HepG2 (cell line): ENCODE measurements around the gene PXMP4. TPM values are rescaled to one million over a fixed set of nuclear protein-coding genes. Genes with fewer than 3 reads are reported as not detected.

ENCODE experiments used
- ATAC-seq: fragments of 200-7000 bp; cut with Tn5 transposase; 3 replicates; pipeline ENCODE4 v1.9.1; 2020; ENCODE audit warnings: mild to moderate bottlenecking, moderate library complexity
- BruUV-seq: library from RNA; stranded (reverse); fragments of 400-500 nt; replicated peaks from 2 replicates; lab custom pipeline; 2021; lab: Mats Ljungman, UMichigan
- CTCF ChIA-PET: fragments of 300-600 bp; formaldehyde crosslinking; extraction: SDS; loops from one replicate; lab custom pipeline; 2021; ENCODE audit warnings: low total read pairs, inconsistent platforms, low intra/inter-chr PET ratio; lab: Yijun Ruan, JAX
- POLR2A ChIA-PET: fragments of 350-600 bp; sonication (Branson Sonifier 250); formaldehyde crosslinking; loops from one replicate; lab custom pipeline; 2020; ENCODE audit warnings: antibody characterized with exemption, inconsistent platforms; lab: Yijun Ruan, JAX
- DNase-seq: peaks from one replicate; pipeline ENCODE4 v3.0.0-alpha.2; 2015; ENCODE audit warnings: low spot score
- FAIRE-seq: peaks from 3 replicates; lab custom pipeline; 2011; peaks lifted over from hg19 to GRCh38; lab: Jason Lieb, UNC
- H2AFZ ChIP-seq: one replicate; pipeline ENCODE4 v1.6.1; 2011; ENCODE audit warnings: low read length, inconsistent platforms
- H3K27ac ChIP-seq: fragments of 300-600 bp; 3 replicates; pipeline ENCODE4 v1.8.0; 2011; ENCODE audit warnings: mixed run types, mild to moderate bottlenecking, mixed read lengths, low read length, inconsistent platforms; ENCODE audit not compliant: insufficient read depth; ENCODE audit errors: extremely low read length
- H3K27me3 ChIP-seq, 2 experiments: fragments of 200-600 bp in 1 of 2; 2 replicates in 1 of 2; 3 replicates in 1 of 2; pipeline versions ENCODE4 v1.6.0 to v1.8.0; 2011; ENCODE audit warnings: low read length in 2 of 2, mild to moderate bottlenecking in 2 of 2, moderate library complexity in 2 of 2, inconsistent platforms in 1 of 2; ENCODE audit not compliant: insufficient read depth in 2 of 2, control insufficient read depth in 1 of 2
- H3K36me3 ChIP-seq, 2 experiments: fragments of 200-600 bp in 1 of 2; replicated peaks in 1 of 2; 2 replicates in 1 of 2; 3 replicates in 1 of 2; pipeline versions ENCODE4 v1.5.1 to v1.8.0; 2011; ENCODE audit warnings: low read length in 2 of 2, inconsistent platforms in 1 of 2; ENCODE audit not compliant: insufficient read depth in 2 of 2, control insufficient read depth in 1 of 2
- H3K4me1 ChIP-seq: 2 replicates; pipeline ENCODE4 v1.5.1; 2012; ENCODE audit warnings: low read length, inconsistent platforms; ENCODE audit not compliant: insufficient read depth
- H3K4me2 ChIP-seq: 2 replicates; pipeline ENCODE4 v1.6.0; 2011; ENCODE audit warnings: low read depth, low read length, inconsistent platforms
- H3K4me3 ChIP-seq, 3 experiments: fragments of 200-600 bp in 1 of 3; sonication (generic), shearing (Covaris generic) in 1 of 3; replicated peaks in 1 of 3; 2 replicates each; pipeline ENCODE4 v1.5.1; 2011 to 2016; ENCODE audit warnings: low read length in 3 of 3, inconsistent platforms in 2 of 3, low read depth in 2 of 3, mild to moderate bottlenecking in 2 of 3, control low read depth in 1 of 3, mixed read lengths in 1 of 3; ENCODE audit not compliant: insufficient read depth in 1 of 3
- H3K79me2 ChIP-seq: one replicate; pipeline ENCODE4 v1.6.1; 2011; ENCODE audit warnings: low read length, inconsistent platforms; ENCODE audit not compliant: insufficient read depth
- H3K9ac ChIP-seq: 2 replicates; pipeline ENCODE4 v1.6.0; 2011; ENCODE audit warnings: mild to moderate bottlenecking, low read depth, low read length, inconsistent platforms; ENCODE audit not compliant: insufficient read depth
- H3K9me3 ChIP-seq: 2 replicates; pipeline ENCODE4 v1.5.1; 2012; ENCODE audit warnings: mild to moderate bottlenecking, low read length
- H4K20me1 ChIP-seq: 2 replicates; pipeline ENCODE4 v1.6.0; 2011; ENCODE audit warnings: inconsistent platforms, mild to moderate bottlenecking, low read length, moderate library complexity; ENCODE audit not compliant: insufficient read depth
- AGO2 ChIP-seq: fragments of 200-400 bp; formaldehyde crosslinking; optimal IDR thresholded peaks from 2 replicates; pipeline ENCODE3; 2017; ENCODE audit warnings: mild to moderate bottlenecking, low read depth, low read length, moderate library complexity
- AKAP8 ChIP-seq: sonication (generic); formaldehyde crosslinking; IDR thresholded peaks from 2 replicates; pipeline ENCODE4 v1.5.1; 2020; ENCODE audit warnings: mild to moderate bottlenecking, missing genetic modification reagents
- ATF5 ChIP-seq: sonication (generic); formaldehyde crosslinking; IDR thresholded peaks from 2 replicates; pipeline ENCODE4 v1.4.0; 2020; ENCODE audit warnings: mild to moderate bottlenecking, low read depth, missing genetic modification reagents
- CREB1 ChIP-seq, 2 experiments: fragments of 450-650 bp in 1 of 2; IDR thresholded peaks; 2 replicates each; pipeline ENCODE4 v1.6.1; 2016 to 2017; ENCODE audit warnings: control low read depth in 1 of 2, mild to moderate bottlenecking in 1 of 2, missing compliant biosample characterization in 1 of 2, missing genetic modification characterization in 1 of 2
- FOXM1 ChIP-seq: sonication (generic); formaldehyde crosslinking; IDR thresholded peaks from 2 replicates; pipeline ENCODE4 v1.5.0; 2020; ENCODE audit warnings: missing genetic modification reagents
- GLI4 ChIP-seq: sonication (generic); formaldehyde crosslinking; IDR thresholded peaks from 2 replicates; pipeline ENCODE4 v1.5.1; 2020; ENCODE audit warnings: missing genetic modification reagents, mild to moderate bottlenecking, moderate library complexity, borderline replicate concordance
- GTF3A ChIP-seq: sonication (generic); formaldehyde crosslinking; conservative IDR thresholded peaks from 2 replicates; pipeline ENCODE4 v1.4.0; 2020; ENCODE audit warnings: mild to moderate bottlenecking, missing genetic modification reagents
- HDAC2 ChIP-seq: sonication (generic); formaldehyde crosslinking; IDR thresholded peaks from 2 replicates; pipeline ENCODE4 v1.4.0; 2020; ENCODE audit warnings: missing genetic modification reagents
- IKZF4 ChIP-seq: sonication (generic); formaldehyde crosslinking; IDR thresholded peaks from 2 replicates; pipeline ENCODE4 v1.5.1; 2020; ENCODE audit warnings: borderline replicate concordance, mild to moderate bottlenecking, low read depth, missing genetic modification reagents; ENCODE audit errors: not compliant biosample characterization
- JUNB ChIP-seq: sonication (generic); formaldehyde crosslinking; IDR thresholded peaks from 2 replicates; pipeline ENCODE4 v1.8.0; 2022; ENCODE audit warnings: missing genetic modification reagents, mild to moderate bottlenecking, borderline replicate concordance
- NR2F6 ChIP-seq, 2 experiments: IDR thresholded peaks; 2 replicates each; pipeline ENCODE4 v1.6.1; 2016; ENCODE audit warnings: antibody characterized with exemption in 1 of 2, mild to moderate bottlenecking in 1 of 2
- POLR2AphosphoS5 ChIP-seq: IDR thresholded peaks from 2 replicates; pipeline ENCODE4 v1.6.1; 2012; ENCODE audit warnings: low read depth, low read length
- RARG ChIP-seq: sonication (generic); formaldehyde crosslinking; IDR thresholded peaks from 2 replicates; pipeline ENCODE4 v1.4.0; 2020; ENCODE audit warnings: low read depth, mild to moderate bottlenecking, missing genetic modification reagents
- XBP1 ChIP-seq: sonication (generic); formaldehyde crosslinking; IDR thresholded peaks from 2 replicates; pipeline ENCODE4 v1.5.0; 2020; ENCODE audit warnings: missing genetic modification reagents
- ZIK1 ChIP-seq: sonication (generic); formaldehyde crosslinking; IDR thresholded peaks from 2 replicates; pipeline ENCODE4 v1.5.0; 2020; ENCODE audit warnings: mild to moderate bottlenecking, low read depth, missing genetic modification reagents, borderline replicate concordance
- ZNF232 ChIP-seq: sonication (generic); formaldehyde crosslinking; IDR thresholded peaks from 2 replicates; pipeline ENCODE4 v1.4.0; 2020; ENCODE audit warnings: missing genetic modification reagents, borderline replicate concordance
- ZNF274 ChIP-seq: sonication (generic); formaldehyde crosslinking; IDR thresholded peaks from 2 replicates; pipeline ENCODE4 v1.5.1; 2020; ENCODE audit warnings: mild to moderate bottlenecking, missing genetic modification reagents
- ZNF883 ChIP-seq: sonication (generic); formaldehyde crosslinking; IDR thresholded peaks from 2 replicates; pipeline ENCODE4 v1.5.1; 2020; ENCODE audit warnings: mild to moderate bottlenecking, missing genetic modification reagents; ENCODE audit errors: not compliant biosample characterization
- WGBS: methylation state at CpG from one replicate; pipeline ENCODE4 v1.1.6; 2017; ENCODE audit warnings: low lambda C conversion rate; 5-methylcytosine and 5-hydroxymethylcytosine counted together
- in situ Hi-C: cut with HindIII; loops from 2 replicates; pipeline ENCODE4 v1.10.0; 2017; ENCODE audit warnings: low pct_unique_long_range_greater_than_20kb; ENCODE audit not compliant: extremely low pct_ligation_motif_present
- intact Hi-C: fragments of 100-400 bp; cut with micrococcal nuclease; formaldehyde crosslinking; loops from one replicate; pipeline ENCODE4 v1.10.0; 2022; ENCODE audit not compliant: unreplicated experiment
- polyA plus RNA-seq, 8 experiments: library from polyadenylated mRNA; depleted of rRNA in 3 of 8; stranded (reverse) in 7 of 8; unstranded in 1 of 8; fragments of >200 nt; fragmentation: Illumina TruSeq in 4 of 8; extraction: Trizol in 4 of 8; gene quantifications; 2 replicates each; pipeline versions ENCODE4 v1.2.1 to v1.2.3, GENCODE V29; 2011 to 2016; ENCODE audit warnings: low read depth in 4 of 8, missing spikeins in 1 of 8, mixed read lengths in 1 of 8; ENCODE audit not compliant: insufficient read depth in 1 of 8
- total RNA-seq, 5 experiments: library from RNA; depleted of rRNA; stranded (reverse); fragments of >200 nt; fragmentation: Illumina TruSeq; extraction: Trizol; gene quantifications; 2 replicates each; pipeline ENCODE4 v1.2.3, GENCODE V29; 2016; ENCODE audit warnings: low read depth in 1 of 5
- TF ChIP-seq, protein P1 (sequence below): sonication (generic); formaldehyde crosslinking; conservative IDR thresholded peaks from 2 replicates; pipeline ENCODE4 v1.4.0; 2020; ENCODE audit warnings: missing genetic modification reagents

PXMP4 gene
- total and polyA plus RNA-seq, 2 of the 13 experiments (the other 11 are each of a cell fraction or from before 2014, with no cell fraction given), result not detected

GRCh38 chr20:33663161-33664084 is 56.7 kb downstream of the PXMP4 start (continued):
- TF ChIP-seq, protein P1, sequence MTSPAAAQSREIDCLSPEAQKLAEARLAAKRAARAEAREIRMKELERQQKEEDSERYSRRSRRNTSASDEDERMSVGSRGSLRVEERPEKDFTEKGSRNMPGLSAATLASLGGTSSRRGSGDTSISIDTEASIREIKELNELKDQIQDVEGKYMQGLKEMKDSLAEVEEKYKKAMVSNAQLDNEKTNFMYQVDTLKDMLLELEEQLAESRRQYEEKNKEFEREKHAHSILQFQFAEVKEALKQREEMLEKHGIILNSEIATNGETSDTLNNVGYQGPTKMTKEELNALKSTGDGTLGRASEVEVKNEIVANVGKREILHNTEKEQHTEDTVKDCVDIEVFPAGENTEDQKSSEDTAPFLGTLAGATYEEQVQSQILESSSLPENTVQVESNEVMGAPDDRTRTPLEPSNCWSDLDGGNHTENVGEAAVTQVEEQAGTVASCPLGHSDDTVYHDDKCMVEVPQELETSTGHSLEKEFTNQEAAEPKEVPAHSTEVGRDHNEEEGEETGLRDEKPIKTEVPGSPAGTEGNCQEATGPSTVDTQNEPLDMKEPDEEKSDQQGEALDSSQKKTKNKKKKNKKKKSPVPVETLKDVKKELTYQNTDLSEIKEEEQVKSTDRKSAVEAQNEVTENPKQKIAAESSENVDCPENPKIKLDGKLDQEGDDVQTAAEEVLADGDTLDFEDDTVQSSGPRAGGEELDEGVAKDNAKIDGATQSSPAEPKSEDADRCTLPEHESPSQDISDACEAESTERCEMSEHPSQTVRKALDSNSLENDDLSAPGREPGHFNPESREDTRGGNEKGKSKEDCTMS (CRISPR knock-in tag), result no peak
- TF ChIP-seq GLI4 (CRISPR knock-in tag) (peak; percentile 97), JUNB (CRISPR knock-in tag) (no peak; the same call in 1 of the 2 replicates)

DNA sequence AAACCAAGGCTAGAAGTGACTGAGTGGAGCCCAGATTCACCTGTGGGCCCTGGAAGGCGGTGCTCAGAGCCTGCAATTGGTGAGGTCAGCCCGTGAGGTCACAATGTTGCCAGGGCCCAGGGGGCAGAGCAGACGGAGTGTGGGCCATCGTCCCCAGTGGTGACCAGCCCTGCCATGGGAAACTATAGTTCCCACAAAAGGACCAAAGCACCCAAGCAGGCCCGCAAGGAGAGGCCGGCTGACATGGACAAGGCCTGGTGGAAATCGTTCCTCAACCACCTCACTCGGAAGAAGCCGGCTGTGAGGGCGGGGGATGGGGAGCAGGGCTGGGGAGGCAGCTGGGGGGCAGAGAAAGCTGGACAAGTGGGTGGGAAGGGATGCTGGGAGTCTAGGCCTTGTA is 57.9 kb downstream of the PXMP4 start, which contains the start of gene C20orf144:
C20orf144 (plus strand) TSS at position 156 of the 400 bp plus-strand sequence; CDS start at position 175, 19 bp downstream.
- H4K20me1 ChIP-seq, result no peaks in the 10 kb centered on the region
- H3K9me3 ChIP-seq, result no peaks in the 10 kb centered on the region
- no peak for FAIRE-seq
- H3K9ac ChIP-seq, result peak within 1 kb of the TSS; percentile 80
- no peak for DNase-seq
- H3K27ac ChIP-seq, result peak within 1 kb of the TSS; percentile 65
- no peak within 1 kb of the TSS for H2AFZ ChIP-seq
- intact Hi-C loops (loop anchor here (5.0 kb wide), 1 partner anchor 260 kb away; the partner anchor contains the start of gene CDK5RAP1), in situ Hi-C loops (no loop called here)
- no TSS peak for BruUV-seq
- H3K4me2 ChIP-seq, result peak within 1 kb of the TSS; percentile 98
- peak within 1 kb of the TSS; percentile 77 to 88 (median 87) for H3K4me3 ChIP-seq
- H3K27me3 ChIP-seq, result no peaks in the 10 kb centered on the region; a peak in 1 of 5 replicates
- no peak for ATAC-seq
- WGBS, result 98% methylated on average over 10 of the region's 10 CpGs
- POLR2A ChIA-PET, result interaction anchor here (2.0 kb wide), 1 partner anchor 8 kb away, joined by 24 read pairs; no protein-coding TSS in a partner anchor
- H3K36me3 ChIP-seq, result peaks cover 39 to 42% of the 10 kb centered on the region in 2 experiments
- CTCF ChIA-PET, result no interaction called here
- H3K79me2 ChIP-seq, result peaks cover 8% of the 10 kb centered on the region
- peaks cover 28% of the 10 kb centered on the region for H3K4me1 ChIP-seq
- peak; percentile 31 for TF ChIP-seq IKZF4 (CRISPR knock-in tag)
- TF ChIP-seq FOXM1 (CRISPR knock-in tag), result no peak
- peak; percentile 59 for TF ChIP-seq ZNF883 (CRISPR knock-in tag)
- 0 out of 2 replicates have a peak, but pooled peaks have one; percentile 10 for TF ChIP-seq ZIK1
- no peak for TF ChIP-seq NR2F6 (IDR thresholded peaks at IDR 0.05)
- no peak for TF ChIP-seq NR2F6 (CRISPR knock-in tag; IDR thresholded peaks at IDR 0.05)
- peak; percentile 18 for TF ChIP-seq AKAP8 (CRISPR knock-in tag)
- no peak for TF ChIP-seq GTF3A (CRISPR knock-in tag)
- no peak for TF ChIP-seq HDAC2 (CRISPR knock-in tag)
- no peak for TF ChIP-seq ZNF232
- TF ChIP-seq ATF5, result no peak
- no peak for TF ChIP-seq CREB1 (IDR thresholded peaks at IDR 0.05)
- TF ChIP-seq CREB1 (CRISPR knock-in tag; IDR thresholded peaks at IDR 0.05), result no peak
- peak; percentile 56; the same call in 1 of the 2 replicates for TF ChIP-seq ZNF274 (CRISPR knock-in tag)
- TF ChIP-seq XBP1 (CRISPR knock-in tag), result no peak
- TF ChIP-seq RARG (CRISPR knock-in tag), result no peak
- TF ChIP-seq POLR2AphosphoS5, result 0 out of 2 replicates have a peak, but pooled peaks have one; percentile 18
- peak; percentile 49 for TF ChIP-seq AGO2
